Measurements from ENCODE around the gene KCNN1. TPM values are rescaled to one million over a fixed set of nuclear protein-coding genes. Genes with fewer than 3 reads are reported as not detected.
A peak's percentile ranks its signal among the peaks of the same experiment; 100 is the strongest.

Gene KCNN1
- total RNA-seq, 1 donor from 2014 or later: 1.5 TPM

DNA sequence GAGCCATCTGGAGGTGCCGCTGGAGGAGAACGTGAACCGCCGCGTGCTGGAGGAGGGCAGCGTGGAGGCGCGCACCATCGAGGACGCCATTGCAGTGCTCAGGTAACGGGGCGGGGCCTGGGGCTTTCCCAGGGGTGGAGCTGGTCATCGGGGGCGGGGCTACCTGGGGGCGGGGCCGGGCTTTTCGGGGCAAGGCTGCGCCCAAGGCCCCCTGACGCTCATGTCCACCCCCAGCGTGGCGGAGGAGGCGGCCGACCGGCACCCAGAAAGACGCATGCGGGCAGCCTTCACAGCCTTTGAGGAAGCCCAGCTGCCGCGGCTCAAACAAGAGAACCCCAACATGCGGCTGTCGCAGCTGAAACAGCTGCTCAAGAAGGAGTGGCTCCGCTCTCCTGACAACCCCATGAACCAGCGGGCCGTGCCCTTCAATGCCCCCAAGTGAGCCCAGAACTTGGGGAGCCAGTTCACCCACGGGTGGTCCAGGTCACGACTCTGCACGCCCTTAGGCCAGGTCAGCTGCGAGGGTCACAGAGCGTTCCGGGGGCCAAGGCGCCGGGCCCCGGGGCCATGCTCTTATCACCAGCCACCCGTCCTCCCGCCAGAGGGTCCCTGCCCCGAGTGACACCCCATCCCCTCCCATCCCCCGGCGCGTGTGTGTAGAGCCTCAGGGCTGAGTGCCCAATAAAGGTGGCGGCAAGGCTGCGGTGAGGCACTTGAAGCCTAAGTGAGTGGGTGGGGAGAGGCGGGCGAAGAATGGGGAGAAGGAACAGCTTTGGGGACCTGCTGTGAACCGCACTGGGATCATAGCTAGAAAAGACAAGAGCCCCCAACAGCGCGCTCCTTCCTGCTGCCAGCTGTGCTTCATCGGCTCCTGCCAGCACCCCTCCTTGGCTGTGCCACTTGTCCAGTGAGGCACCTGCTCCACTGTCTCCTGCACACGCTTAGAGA lies 23.4 kb upstream of the KCNN1 start:
- H3K79me2 ChIP-seq (ENCODE audit: insufficient read depth, low read length): no peaks in the 10 kb centered on the region
- H3K4me3 ChIP-seq (ENCODE audit: insufficient read depth, low read depth, low read length): no peak overlapping the region
- no peaks in the 10 kb centered on the region for H3K27me3 Mint-ChIP-seq (ENCODE audit: low read depth, unreplicated experiment)
- H3K27me3 ChIP-seq (ENCODE audit: insufficient read depth, low read length): peaks cover under 1% of the 10 kb centered on the region
- H3K4me3 Mint-ChIP-seq (ENCODE audit: unreplicated experiment): no peak overlapping the region
- no peak for FAIRE-seq
- H3K27ac ChIP-seq (ENCODE audit: low read depth, low read length): no peak overlapping the region
- no peak overlapping the region for H3K9ac ChIP-seq (ENCODE audit: low read length)
- H3K4me1 ChIP-seq (ENCODE audit: insufficient read depth, low read length): peaks cover 9% of the 10 kb centered on the region
- peaks cover 4% of the 10 kb centered on the region for H3K4me1 Mint-ChIP-seq (ENCODE audit: low read depth, unreplicated experiment)
- TF ChIP-seq, protein P1, sequence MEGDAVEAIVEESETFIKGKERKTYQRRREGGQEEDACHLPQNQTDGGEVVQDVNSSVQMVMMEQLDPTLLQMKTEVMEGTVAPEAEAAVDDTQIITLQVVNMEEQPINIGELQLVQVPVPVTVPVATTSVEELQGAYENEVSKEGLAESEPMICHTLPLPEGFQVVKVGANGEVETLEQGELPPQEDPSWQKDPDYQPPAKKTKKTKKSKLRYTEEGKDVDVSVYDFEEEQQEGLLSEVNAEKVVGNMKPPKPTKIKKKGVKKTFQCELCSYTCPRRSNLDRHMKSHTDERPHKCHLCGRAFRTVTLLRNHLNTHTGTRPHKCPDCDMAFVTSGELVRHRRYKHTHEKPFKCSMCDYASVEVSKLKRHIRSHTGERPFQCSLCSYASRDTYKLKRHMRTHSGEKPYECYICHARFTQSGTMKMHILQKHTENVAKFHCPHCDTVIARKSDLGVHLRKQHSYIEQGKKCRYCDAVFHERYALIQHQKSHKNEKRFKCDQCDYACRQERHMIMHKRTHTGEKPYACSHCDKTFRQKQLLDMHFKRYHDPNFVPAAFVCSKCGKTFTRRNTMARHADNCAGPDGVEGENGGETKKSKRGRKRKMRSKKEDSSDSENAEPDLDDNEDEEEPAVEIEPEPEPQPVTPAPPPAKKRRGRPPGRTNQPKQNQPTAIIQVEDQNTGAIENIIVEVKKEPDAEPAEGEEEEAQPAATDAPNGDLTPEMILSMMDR (IDR thresholded peaks at IDR 0.05; ENCODE audit: insufficient read depth, low read depth, low read length): no peak
- no peak for TF ChIP-seq EZH2 (IDR thresholded peaks at IDR 0.05; ENCODE audit: insufficient read depth, low read length)
- no peak for DNase-seq (ENCODE audit: low read depth)
- no peak overlapping the region for H3K27ac Mint-ChIP-seq (ENCODE audit: unreplicated experiment)
- H3K36me3 ChIP-seq (ENCODE audit: insufficient read depth, low read length): no peaks in the 10 kb centered on the region
- no peaks in the 10 kb centered on the region for H3K9me3 Mint-ChIP-seq (ENCODE audit: unreplicated experiment)
- H3K9me3 ChIP-seq (ENCODE audit: insufficient read depth, low read depth, low read length): no peaks in the 10 kb centered on the region
- H3K36me3 Mint-ChIP-seq (ENCODE audit: low read depth, unreplicated experiment): peaks cover 4% of the 10 kb centered on the region
- no peak overlapping the region for H3K4me2 ChIP-seq (ENCODE audit: low read length)
- peaks cover 22% of the 10 kb centered on the region for H4K20me1 ChIP-seq (ENCODE audit: insufficient read depth, low read length)
- H2AFZ ChIP-seq (ENCODE audit: low read depth, low read length): no peak overlapping the region

DNA sequence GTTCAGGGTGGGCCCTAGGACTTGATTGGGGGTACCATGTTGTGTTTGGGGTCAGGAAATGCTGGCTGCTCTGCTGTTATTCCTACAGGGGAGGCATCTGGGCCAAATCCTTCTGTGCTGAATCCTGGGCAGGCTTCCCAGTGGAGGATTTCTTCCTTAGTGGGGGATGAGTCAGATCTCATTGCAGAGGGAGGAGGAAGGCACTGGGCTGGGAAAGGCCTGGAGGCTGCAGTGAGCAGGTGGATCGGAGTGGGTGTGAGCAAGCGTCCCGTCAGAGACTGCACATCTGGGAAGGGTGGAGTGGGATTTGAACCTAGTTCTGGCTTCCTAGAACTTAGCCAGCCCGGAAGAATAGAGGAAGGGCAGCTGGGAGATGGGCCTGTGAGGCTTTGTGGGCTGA lies 22.6 kb upstream of the KCNN1 start:
- Histone ChIP-seq H2AFZ (ENCODE audit: low read depth, low read length) (no peak overlapping the region), H4K20me1 (ENCODE audit: insufficient read depth, low read length) (peaks cover 20% of the 10 kb centered on the region), H3K4me2 (ENCODE audit: low read length) (no peak overlapping the region), H3K4me1 (ENCODE audit: insufficient read depth, low read length) (peaks cover 9% of the 10 kb centered on the region), H3K27ac (ENCODE audit: low read depth, low read length) (no peak overlapping the region), H3K27me3 (ENCODE audit: insufficient read depth, low read length) (peaks cover 7% of the 10 kb centered on the region), H3K9me3 (ENCODE audit: insufficient read depth, low read depth, low read length) (no peaks in the 10 kb centered on the region), H3K79me2 (ENCODE audit: insufficient read depth, low read length) (no peaks in the 10 kb centered on the region), H3K9ac (ENCODE audit: low read length) (no peak overlapping the region), H3K4me3 (ENCODE audit: insufficient read depth, low read depth, low read length) (no peak overlapping the region), H3K36me3 (ENCODE audit: insufficient read depth, low read length) (no peaks in the 10 kb centered on the region)
- H3K27me3 Mint-ChIP-seq (ENCODE audit: low read depth, unreplicated experiment): peaks cover 2% of the 10 kb centered on the region
- H3K36me3 Mint-ChIP-seq (ENCODE audit: low read depth, unreplicated experiment): peaks cover 4% of the 10 kb centered on the region
- no peak overlapping the region for H3K4me3 Mint-ChIP-seq (ENCODE audit: unreplicated experiment)
- peaks cover 5% of the 10 kb centered on the region for H3K4me1 Mint-ChIP-seq (ENCODE audit: low read depth, unreplicated experiment)
- no peaks in the 10 kb centered on the region for H3K9me3 Mint-ChIP-seq (ENCODE audit: unreplicated experiment)
- DNase-seq (ENCODE audit: low read depth): peak; percentile 67
- no peak for FAIRE-seq
- TF ChIP-seq EZH2 (IDR thresholded peaks at IDR 0.05; ENCODE audit: insufficient read depth, low read length): no peak
- TF ChIP-seq, protein P1 (IDR thresholded peaks at IDR 0.05; ENCODE audit: insufficient read depth, low read depth, low read length): no peak
- H3K27ac Mint-ChIP-seq (ENCODE audit: unreplicated experiment): no peak overlapping the region
